NCI-H2107 (cell line): Measurements from ENCODE around the gene HAPLN2.
A peak's percentile ranks its signal among the peaks of the same experiment; 100 is the strongest.

Experiments
- DNase-seq: peaks from one replicate; lab custom pipeline; 2025; lab: John Stamatoyannopoulos, UW

HAPLN2 gene

GRCh38 chr1:156645056-156645455, 25.8 kb downstream of the HAPLN2 start:
- no peak for DNase-seq

- DNase-seq = no peak
Observed at GRCh38 chr1:156645666-156646065, 26.5 kb downstream of the HAPLN2 start.

- no peak for DNase-seq
Observed at GRCh38 chr1:156646738-156647211, 27.6 kb downstream of the HAPLN2 start.

- no peak for DNase-seq
Observed at GRCh38 chr1:156647351-156647750, 28.1 kb downstream of the HAPLN2 start.

- no peak for DNase-seq
Observed at GRCh38 chr1:156648496-156648895, 29.3 kb downstream of the HAPLN2 start.

DNA sequence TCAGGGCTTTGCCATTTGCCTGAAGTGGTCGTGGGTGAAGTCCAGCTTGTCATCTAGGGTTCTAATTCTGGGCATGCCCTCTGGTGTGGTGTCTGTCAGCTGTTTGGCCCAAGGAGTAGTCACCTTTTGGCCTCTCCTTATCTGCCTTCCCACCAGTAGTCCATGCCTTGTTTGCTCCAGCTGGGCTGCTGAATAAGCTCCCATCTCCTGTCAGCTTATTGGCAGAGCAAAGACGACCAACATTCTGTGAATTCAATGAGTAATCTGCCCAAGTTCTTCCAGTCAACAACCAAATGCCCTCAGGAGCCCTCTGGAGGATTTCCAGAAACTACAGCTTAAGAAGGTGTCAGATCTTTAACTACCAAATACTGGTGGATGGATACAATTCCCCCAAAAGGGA, 29.7 kb downstream of the HAPLN2 start:
- no peak for DNase-seq

DNA sequence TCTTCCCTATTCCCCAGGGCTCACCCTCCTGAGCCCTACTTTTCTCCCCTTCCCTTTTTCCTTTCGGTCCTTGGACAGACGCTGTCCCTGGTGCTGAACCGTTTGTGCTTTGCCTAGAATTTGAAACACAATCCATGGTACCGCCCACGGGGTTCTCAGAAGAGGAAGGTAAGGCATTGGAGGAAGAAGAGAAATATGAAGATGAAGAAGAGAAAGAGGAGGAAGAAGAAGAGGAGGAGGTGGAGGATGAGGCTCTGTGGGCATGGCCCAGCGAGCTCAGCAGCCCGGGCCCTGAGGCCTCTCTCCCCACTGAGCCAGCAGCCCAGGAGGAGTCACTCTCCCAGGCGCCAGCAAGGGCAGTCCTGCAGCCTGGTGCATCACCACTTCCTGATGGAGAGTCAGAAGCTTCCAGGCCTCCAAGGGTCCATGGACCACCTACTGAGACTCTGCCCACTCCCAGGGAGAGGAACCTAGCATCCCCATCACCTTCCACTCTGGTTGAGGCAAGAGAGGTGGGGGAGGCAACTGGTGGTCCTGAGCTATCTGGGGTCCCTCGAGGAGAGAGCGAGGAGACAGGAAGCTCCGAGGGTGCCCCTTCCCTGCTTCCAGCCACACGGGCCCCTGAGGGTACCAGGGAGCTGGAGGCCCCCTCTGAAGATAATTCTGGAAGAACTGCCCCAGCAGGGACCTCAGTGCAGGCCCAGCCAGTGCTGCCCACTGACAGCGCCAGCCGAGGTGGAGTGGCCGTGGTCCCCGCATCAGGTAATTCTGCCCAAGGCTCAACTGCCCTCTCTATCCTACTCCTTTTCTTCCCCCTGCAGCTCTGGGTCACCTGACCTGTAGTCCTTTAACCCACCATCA, 33.1 kb downstream of the HAPLN2 start:
- DNase-seq = no peak

DNA sequence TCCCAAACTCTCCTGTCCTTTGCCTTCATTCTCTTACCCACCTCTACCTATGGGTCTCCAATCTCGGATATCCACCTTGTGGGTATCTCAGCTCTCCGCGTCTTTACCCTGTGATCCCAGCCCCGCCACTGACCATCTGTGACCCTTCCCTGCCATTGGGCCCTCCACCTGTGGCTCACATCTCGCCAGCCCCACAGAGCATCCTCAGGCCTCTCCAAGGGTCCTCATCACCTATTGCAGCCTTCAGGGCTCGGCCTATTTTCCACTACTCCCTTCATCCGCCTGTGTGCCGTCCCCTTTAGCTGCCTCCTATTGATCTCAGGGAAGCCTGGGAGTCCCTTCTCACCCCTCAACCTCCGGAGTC, 33.8 kb downstream of the HAPLN2 start:
- no peak for DNase-seq

GRCh38 chr1:156654700-156655099, 35.5 kb downstream of the HAPLN2 start:
- no peak for DNase-seq

DNA sequence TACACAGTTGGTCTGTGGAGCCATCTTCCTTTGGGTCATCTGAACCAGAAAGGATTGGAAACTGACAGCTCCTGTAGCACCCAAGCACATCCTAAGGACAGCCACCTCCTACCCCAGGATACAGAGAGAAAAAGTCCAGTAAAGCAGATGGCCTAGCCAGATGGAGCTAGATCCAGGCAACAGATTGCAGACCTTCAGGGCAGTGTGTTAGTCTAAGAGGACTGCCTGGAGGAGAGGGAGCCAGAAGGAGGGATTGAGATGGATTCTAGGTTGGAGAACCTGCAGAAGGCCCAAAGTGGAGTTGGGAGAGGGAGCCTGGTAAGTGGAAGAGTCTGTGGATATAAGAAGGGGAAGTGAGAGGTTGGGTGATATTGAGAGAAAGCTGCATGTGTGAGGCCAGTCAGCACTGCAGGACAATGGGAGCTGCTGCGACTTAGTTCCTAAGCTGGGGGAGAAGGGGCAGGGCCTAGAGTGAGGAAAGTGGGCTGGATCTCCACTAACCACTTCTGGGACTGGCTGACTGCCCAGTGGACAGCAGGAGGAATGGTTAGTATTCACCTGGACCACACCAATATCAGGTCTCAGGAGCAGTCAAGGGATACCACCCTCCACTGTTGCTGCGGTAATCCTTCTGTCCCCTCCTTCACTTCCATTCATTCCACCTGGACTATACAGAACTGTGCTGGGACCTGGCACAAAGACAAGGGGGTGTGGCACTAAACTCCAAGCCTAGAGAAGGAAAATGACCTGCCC, 36.1 kb downstream of the HAPLN2 start:
- DNase-seq = no peak

DNA sequence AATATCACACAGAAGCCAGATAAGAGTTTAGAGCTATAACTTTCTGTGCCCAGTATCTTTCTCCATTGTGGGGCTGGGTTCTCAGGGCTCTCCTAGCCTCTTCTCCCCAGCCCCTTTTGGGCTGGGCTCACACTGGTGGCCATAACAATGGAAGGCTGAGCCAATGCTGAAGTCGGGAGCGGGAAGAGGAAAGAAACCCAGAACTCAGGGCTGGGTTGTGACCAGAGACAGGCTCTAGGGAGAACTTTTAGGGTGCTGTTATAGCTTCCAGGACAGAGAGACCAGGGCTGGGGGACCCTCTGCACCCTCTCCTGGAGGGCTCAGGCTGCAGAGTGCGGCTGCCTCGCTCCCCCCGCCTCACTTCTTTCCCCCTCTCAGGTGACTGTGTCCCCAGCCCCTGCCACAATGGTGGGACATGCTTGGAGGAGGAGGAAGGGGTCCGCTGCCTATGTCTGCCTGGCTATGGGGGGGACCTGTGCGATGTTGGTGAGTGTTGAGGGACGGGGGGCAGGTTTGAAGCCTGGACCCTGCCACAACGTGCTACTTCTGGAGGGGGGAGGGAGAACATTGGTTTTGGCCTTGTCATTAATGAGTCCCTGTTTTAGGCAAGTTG, 36.8 kb downstream of the HAPLN2 start:
- DNase-seq = no peak

DNA sequence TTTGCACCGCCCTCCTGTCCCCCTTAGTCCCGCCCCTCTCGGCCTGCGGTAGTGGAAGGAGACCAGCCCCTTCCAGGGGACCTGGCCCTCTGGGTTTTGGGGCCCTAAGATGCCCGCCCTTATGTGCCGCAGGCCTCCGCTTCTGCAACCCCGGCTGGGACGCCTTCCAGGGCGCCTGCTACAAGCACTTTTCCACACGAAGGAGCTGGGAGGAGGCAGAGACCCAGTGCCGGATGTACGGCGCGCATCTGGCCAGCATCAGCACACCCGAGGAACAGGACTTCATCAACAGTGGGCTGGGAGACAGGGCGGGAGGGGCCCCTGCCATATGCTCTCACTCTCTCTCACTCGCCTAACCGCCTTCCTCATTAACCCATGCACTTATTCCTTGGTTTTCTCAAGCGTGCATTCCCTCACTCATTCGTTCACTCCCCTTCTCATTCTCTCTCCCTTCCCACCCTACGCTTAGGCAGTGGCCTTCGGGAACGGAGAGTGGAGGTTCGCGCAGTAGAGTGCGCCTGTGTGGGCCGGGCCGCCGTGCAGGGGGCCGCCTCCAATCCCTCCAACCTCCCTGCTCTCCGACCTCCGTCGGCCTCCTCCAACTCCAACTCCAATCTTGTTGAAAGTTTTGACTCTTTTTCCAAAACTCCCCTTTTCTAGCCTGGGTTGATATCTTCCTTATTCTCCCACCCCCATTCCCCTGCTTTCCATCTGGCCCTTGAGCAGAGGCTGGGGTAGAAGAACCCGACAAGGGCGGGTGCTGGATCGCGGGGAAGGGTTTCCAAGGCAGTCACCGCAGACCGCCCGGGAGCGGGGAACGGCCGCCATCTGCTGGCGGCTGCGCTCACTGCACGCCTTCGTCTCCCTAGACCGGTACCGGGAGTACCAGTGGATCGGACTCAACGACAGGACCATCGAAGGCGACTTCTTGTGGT, 37.9 kb downstream of the HAPLN2 start:
- DNase-seq = no peak

GRCh38 chr1:156657741-156658319, 38.6 kb downstream of the HAPLN2 start:
- no peak for DNase-seq

GRCh38 chr1:156658496-156658895, 39.3 kb downstream of the HAPLN2 start:
- DNase-seq = no peak

DNA sequence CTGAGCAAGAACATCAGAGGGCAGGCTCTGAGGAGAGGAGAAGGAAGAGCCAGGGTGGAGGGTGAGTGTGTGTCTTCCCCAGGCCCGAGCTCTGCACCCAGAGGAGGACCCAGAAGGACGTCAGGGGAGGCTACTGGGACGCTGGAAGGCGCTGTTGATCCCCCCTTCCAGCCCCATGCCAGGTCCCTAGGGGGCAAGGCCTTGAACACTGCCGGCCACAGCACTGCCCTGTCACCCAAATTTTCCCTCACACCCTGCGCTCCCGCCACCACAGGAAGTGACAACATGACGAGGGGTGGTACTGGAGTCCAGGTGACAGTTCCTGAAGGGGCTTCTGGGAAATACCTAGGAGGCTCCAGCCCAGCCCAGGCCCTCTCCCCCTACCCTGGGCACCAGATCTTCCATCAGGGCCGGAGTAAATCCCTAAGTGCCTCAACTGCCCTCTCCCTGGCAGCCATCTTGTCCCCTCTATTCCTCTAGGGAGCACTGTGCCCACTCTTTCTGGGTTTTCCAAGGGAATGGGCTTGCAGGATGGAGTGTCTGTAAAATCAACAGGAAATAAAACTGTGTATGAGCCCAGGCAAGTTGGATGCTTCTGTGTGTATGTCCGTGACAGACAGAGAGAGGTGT, 39.8 kb downstream of the HAPLN2 start:
- DNase-seq = no peak

DNA sequence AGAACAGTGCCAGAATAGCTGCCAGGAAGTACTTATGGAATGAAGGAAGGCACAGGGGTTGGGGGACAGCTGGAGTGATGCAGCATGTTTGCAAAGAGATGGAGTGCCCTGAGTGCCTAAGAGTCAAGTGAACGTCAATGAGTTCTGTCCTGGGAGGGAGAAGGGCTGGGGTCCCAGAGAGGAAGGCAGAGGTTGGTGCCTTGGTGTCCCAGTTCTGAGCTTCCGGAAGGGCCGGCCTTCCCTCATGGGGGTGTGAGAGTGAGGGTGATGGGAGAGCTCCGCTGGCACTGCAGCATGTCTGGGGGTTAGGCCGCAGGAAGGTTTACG, 40.4 kb downstream of the HAPLN2 start:
- no peak for DNase-seq

- peak; percentile 87 for DNase-seq
Observed at GRCh38 chr1:156659988-156660751, 41.0 kb downstream of the HAPLN2 start.

DNA sequence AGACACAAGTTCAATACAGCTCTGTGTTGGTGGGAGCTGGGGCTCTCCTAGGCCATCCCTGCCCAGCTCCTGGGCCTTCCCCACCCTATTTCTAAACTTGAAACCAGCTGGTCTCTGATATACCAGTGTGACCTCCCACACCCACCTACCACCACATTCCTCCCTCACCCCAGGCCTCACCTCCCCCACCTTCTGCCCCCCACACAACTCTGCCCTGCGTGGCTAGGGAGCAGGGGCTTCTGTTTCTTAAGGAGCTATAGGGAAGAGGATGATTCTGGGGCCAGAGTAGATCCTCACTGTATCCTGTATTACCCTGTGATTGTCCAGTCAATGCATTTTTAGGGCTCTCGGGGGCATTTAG, 41.5 kb downstream of the HAPLN2 start:
- DNase-seq = no peak

GRCh38 chr1:156662005-156662799, 43.0 kb downstream of the HAPLN2 start:
- DNase-seq = no peak

DNA sequence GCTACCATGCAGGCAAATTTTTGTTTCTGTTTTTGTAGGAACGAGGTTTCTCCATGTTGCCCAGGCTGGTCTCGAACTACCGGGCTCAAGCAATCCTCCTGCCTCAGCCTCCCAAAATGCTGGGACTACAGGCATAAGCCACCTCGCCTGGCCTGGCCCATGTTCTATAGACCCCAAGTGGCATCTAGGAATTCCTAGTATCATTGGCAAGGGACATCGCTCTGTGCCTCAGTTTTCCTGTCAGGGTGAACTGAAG, 43.5 kb downstream of the HAPLN2 start:
- DNase-seq = no peak
